GM19463 (cell line): ENCODE data around the gene GPR119.
A peak's percentile ranks its signal among the peaks of the same experiment; 100 is the strongest.
"Not testable (repeated sequence)": the region's sequence is repeated elsewhere in the genome, so short reads cannot be mapped to it uniquely, and the experiment has no call there.

Experiments
- ATAC-seq: cut with Tn5 transposase; IDR thresholded peaks from one replicate; pipeline ENCODE4 v1.9.1; 2021; ENCODE audit warnings: mild to moderate bottlenecking, moderate library complexity; ENCODE audit not compliant: unreplicated experiment

Gene GPR119

GRCh38 chrX:130385520-130385919 is at the start of gene GPR119:
Gene GPR119 (minus strand): TSS chrX:130385674. CDS start chrX:130385447, 227 bp downstream.
- no peak for ATAC-seq

DNA sequence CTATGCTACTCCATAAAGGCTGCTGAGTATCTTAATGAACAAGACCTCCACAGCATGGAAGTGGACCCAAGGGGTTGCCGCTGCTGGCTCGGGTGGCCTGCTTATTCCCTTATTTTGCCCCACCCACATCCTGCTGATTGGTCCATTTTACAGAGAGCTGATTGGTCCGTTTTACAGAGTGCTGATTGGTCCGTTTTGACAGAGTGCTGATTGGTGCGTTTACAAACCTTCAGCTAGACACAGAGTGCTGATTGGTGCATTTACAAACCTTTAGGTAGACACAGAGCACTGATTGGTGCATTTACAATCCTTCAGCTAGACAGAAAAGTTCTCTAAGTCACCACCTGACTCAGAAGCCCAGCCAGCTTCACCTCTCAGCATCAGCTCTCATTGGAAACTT is 43.8 kb upstream of the GPR119 start:
- ATAC-seq, result not testable (repeated sequence)

DNA sequence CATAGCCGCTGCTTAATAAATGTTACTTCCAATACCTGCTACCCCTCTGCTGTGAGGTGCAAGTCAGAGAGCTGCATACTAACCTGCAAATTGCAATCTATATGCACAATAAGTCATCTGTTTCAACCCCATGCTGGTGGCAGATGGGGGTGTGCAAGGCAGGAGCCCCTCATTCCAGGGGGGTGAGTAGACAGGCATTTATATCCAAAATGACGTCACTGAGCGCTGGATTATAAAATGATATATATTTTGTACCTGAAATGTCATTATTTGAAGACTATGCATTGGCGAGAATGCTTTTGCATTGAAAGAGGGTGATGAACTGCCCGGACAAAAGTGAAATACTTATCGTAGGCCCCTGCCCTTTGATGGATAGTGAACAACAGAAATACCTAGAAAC is 41.1 kb upstream of the GPR119 start:
- no peak for ATAC-seq

DNA sequence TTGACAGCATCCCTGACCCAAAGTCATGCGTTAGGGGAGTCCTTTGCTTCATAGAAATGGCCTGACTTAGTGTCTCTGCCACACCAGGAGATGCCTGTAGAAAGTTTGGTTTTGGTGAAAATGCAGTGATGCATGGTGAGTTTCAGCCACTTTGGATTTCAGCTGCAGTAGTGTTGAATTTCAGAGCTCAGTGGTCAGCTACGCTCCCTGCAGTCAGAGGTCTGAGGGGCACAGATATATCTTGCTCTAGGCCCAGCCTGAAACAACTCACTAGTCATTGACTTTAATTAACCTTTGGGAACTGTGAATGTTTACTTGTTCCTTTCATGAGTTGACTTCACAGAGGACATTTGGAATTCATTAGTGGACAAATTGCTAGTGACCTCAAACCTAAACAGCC is 33.8 kb upstream of the GPR119 start:
- peak; percentile 42 for ATAC-seq

- ATAC-seq, result peak; percentile 47
Observed at GRCh38 chrX:130418740-130419139, 33.3 kb upstream of the GPR119 start.

DNA sequence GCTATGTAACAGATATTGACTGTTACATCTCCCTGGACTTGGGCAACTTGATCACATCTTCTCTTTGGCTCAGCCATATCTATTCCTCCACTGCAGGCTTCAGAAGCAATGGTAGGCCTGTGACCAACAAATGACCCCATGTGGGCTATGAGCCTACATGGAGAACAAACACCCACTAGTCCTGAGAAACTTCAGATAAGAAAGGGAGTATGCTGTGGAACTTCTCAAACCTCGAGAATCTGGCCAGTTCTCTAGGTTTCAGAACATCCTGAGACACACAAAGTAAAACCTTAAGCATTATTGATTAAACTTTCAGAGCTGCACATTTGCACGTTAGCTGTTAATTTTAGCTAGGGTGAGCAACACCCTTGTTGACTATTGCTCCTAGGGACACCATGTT is 32.6 kb upstream of the GPR119 start:
- peak; percentile 36 for ATAC-seq

DNA sequence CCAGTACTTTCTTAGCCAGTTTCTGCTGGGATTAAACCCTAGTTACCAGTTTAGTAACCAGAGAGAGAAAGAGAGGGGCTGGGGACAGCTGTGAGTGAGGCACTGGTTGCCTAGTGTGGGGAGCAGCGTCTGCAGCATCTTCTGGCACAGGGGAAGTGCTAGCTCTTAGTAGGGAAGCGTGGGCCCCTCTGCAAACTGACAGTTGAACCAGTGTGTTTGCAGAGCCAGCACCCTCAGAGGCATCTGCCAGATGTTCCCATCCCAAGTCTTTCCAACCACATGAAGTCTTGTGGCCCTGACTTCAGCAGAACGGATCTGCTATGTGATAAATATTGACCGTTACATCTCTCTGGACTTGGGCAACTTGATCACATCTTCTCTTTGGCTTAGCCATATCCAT is 31.3 kb upstream of the GPR119 start:
- ATAC-seq, result no peak

DNA sequence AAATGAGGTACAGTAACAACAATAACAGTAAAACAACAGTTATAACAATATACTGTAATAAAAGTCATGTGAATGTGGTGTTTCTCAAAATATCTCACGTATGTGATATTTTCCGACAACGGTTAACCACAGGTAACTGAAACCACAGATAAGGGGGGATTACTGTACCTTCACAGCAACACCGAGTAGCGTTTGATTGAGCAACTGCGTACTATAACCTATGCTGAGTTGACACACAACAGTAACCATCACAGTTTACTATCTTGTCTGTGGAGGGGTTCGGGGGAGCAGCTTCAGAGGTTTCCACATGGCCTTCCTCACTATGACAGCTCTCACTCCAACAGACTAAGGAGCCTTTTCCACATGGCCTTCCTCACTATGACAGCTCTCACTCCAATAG is 29.7 kb upstream of the GPR119 start:
- no peak for ATAC-seq

GRCh38 chrX:130414800-130415199 is 29.3 kb upstream of the GPR119 start:
- no peak for ATAC-seq

- no peak for ATAC-seq
Observed at GRCh38 chrX:130413415-130413814, 27.9 kb upstream of the GPR119 start.

DNA sequence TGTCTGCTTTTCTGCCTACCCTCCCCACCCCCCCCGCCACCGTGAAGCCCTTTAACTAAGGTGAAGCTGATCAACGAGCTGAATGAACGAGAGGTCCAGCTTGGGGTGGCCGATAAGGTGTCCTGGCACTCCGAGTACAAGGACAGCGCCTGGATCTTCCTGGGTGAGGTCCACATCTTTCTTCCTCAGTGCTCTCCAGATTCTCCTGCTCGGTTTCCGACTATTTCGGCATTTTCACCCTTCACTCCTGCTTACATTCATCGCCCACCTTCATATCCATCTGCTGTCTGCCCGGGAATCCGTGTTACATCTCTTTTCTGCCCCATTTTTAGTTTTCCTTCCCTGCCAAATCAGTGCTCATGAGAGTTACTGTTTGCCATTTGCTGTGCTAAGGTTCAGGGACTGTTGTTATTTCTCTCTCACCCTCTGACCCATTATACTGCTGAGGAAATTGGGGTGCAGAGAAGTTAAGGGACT is 16.8 kb upstream of the GPR119 start:
- ATAC-seq, result no peak

DNA sequence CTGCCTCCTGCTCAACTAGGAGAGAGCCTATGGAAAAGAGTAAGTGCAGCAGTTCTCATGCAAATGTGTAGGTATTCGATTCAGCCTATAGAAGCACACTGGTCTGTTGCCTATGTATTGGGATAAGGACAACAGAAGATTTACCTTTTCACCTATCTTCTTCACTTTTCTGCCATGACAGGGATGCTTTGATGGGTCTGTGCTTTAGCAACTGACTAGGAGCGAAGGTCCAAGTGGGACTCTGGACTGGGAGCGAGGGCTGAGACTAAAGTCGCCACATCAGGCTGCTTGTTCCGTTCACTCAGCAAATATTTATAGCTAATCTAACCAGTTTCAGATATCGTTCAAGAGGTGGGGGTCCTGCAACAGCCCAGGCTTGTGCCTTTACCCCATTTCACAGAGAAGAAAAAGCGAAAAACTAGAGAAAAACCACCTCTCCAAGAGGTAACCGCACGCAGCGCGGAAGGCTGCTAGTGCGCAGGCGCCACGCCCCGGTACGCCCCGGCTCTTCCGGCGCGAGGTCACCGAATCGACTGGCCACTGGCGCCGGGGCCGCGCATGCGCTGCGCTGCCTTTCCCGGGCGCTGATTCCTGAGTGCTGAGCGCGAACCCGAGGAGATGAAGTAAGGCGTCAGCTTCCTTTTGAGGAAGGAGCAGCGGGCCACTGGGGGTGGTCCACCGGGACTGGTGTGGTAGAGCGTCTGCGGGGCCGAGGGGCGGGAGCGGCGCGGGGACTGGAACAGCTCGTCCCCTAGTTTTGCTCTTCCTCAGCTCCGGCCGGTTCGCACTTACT is 16.1 kb upstream of the GPR119 start, which contains the start of gene RBMX2:
TSS of gene RBMX2 (plus strand) at position 573 of the 793 bp plus-strand sequence. CDS start at position 619, 46 bp downstream.
- ATAC-seq, result peak; percentile 95

DNA sequence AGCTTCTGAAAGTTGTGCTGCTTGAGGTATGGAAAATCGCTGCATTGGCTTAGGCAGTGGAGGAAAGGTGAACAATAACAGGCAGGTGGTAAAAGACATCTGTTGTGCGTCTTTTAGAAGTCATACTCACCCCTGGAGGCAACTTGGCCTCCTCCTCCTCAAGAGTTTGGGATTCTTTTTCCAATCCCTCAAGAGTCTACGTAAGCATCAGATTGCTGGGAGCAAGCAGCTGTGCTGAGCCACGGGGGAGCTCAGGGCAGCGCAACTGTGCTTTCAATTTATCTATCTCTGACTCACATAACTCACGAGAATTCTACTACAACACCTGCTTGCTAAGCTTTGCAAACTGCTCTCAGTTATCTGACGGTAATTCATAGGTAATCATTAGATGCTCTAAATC is 9.9 kb upstream of the GPR119 start:
- ATAC-seq, result no peak

- ATAC-seq, result no peak
Observed at GRCh38 chrX:130393451-130394074, 8.1 kb upstream of the GPR119 start.

- no peak for ATAC-seq
Observed at GRCh38 chrX:130386408-130386808, 934 bp upstream of the GPR119 start.

- no peak for ATAC-seq
Observed at GRCh38 chrX:130378024-130378669, 7.3 kb downstream of the GPR119 start.

DNA sequence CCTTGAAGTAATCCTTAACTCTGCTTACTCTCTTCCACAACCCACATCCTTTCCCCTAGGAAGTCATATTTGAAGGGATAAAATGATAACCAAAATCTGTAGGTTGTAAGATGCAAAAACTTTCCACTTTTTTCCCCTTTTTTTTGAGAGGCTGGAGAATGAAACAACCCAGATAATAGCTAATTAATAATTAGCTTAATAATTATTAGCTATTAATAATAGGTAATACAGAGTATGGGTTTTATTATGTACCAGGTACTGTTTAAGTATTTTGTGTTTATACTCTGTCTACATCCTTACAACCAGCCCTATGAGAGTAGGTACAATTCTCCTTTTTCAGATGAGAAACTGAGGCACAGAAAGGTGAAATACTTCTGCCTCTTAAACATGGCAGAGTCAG is 9.4 kb downstream of the GPR119 start:
- no peak for ATAC-seq

GRCh38 chrX:130352050-130352449 is 33.4 kb downstream of the GPR119 start:
- ATAC-seq, result not testable (repeated sequence)

DNA sequence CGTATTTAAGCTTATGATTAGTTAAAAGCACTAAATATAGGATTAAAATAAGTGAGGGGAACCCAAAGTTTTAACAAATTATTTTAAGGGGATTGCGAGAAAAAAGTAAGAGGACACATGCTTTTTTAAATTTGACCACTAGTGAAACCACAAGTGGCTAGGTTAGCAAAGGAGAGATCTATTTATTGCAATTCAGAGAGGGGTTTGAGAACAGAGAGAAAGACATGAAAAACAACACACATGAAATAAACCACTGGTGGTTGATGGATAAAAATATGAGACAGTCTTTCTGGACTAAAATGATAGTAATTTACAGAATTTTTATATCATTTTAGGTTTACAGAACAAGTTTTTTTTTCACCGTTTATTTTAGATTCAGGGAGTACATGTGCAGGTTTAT is 33.9 kb downstream of the GPR119 start:
- no peak for ATAC-seq

DNA sequence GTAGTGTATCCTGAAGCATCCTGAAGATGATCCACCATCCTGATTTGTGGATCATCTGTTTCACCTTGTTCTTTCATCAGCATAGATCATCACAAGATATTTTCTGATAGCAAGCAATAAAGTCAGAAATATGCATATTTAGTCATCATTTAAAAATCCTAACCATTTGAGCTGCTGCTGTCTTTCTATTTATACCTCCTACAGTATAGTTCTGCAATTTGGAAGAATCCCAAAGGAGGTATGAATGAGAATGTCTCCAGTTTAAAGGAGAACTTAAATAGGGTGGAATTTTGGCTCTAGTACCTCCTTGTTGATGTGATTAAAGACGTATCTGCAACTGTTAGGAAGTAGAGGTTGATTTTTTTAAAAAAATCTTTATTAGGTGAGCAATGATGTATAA is 38.2 kb downstream of the GPR119 start:
- no peak for ATAC-seq

- ATAC-seq, result no peak
Observed at GRCh38 chrX:130343411-130343810, 42.1 kb downstream of the GPR119 start.

GRCh38 chrX:130340271-130340670 is 45.2 kb downstream of the GPR119 start:
- no peak for ATAC-seq
